IPS DF 19.7 (cell line): ENCODE results near the gene ETV4.
"Not testable (repeated sequence)": the region's sequence is repeated elsewhere in the genome, so short reads cannot be mapped to it uniquely, and the experiment has no call there.

ENCODE experiments used
- DNase-seq: peaks from one replicate; pipeline ENCODE4 v3.0.0-alpha.2; 2013; ENCODE audit warnings: low read depth, low spot score

The ETV4 gene

GRCh38 chr17:43517161-43517560, 29.0 kb downstream of the ETV4 start:
- no peak for DNase-seq

GRCh38 chr17:43515656-43516055, 30.5 kb downstream of the ETV4 start:
- DNase-seq, result no peak

- not testable (repeated sequence) for DNase-seq
These were observed 34.9 kb downstream of the ETV4 start for GRCh38 chr17:43511199-43511598.

- not testable (repeated sequence) for DNase-seq
These were observed 36.7 kb downstream of the ETV4 start for GRCh38 chr17:43509440-43509839.

- no peak for DNase-seq
These were observed 55.5 kb downstream of the ETV4 start for GRCh38 chr17:43490621-43491020.

GRCh38 chr17:43483674-43484551, 62.2 kb downstream of the ETV4 start, which contains the start of gene DHX8:
TSS of gene DHX8 (plus strand) at chr17:43483975. CDS start at chr17:43484038, 63 bp downstream.
- peak; percentile 97 for DNase-seq

- DNase-seq, result no peak
These were observed 63.8 kb downstream of the ETV4 start for GRCh38 chr17:43482103-43483012.

GRCh38 chr17:43479948-43480347, 66.2 kb downstream of the ETV4 start:
- no peak for DNase-seq
